Activated CD4-positive, alpha-beta memory T cell treated with anti-CD3 and anti-CD28 coated beads, Interleukin-2, amount 10 ng/mL, durations not matched to agents 7 days and 5 days (primary cell): ENCODE results near the gene EID1. TPM values are rescaled to one million over a fixed set of nuclear protein-coding genes. Genes with fewer than 3 reads are reported as not detected.

Experiments
- CTCF ChIA-PET: fragments of 350-600 bp; sonication (Branson Sonifier 250); formaldehyde crosslinking; loops from one replicate; lab custom pipeline; 2021; ENCODE audit warnings: antibody characterized with exemption, inconsistent platforms; lab: Charles Lee
- POLR2A ChIA-PET: fragments of 350-600 bp; sonication (Branson Sonifier 250); formaldehyde crosslinking; loops from one replicate; lab custom pipeline; 2021; ENCODE audit warnings: antibody characterized with exemption; lab: Charles Lee
- DNase-seq: peaks from one replicate; pipeline ENCODE4 v3.0.0-alpha.2; 2020
- H3K27ac Mint-ChIP-seq: one replicate; pipeline ENCODE4 v1.8.0; 2021; ENCODE audit warnings: mild to moderate bottlenecking, mixed read lengths
- H3K27me3 Mint-ChIP-seq: one replicate; pipeline ENCODE4 v1.8.0; 2021; ENCODE audit warnings: mixed read lengths
- H3K36me3 Mint-ChIP-seq: one replicate; pipeline ENCODE4 v1.8.0; 2021; ENCODE audit warnings: low read depth, mixed read lengths
- H3K4me1 Mint-ChIP-seq: one replicate; pipeline ENCODE4 v1.8.0; 2021; ENCODE audit warnings: mixed read lengths
- H3K4me3 Mint-ChIP-seq: one replicate; pipeline ENCODE4 v1.8.0; 2021; ENCODE audit warnings: mild to moderate bottlenecking, mixed read lengths
- H3K9me3 Mint-ChIP-seq: one replicate; pipeline ENCODE4 v1.8.0; 2021; ENCODE audit warnings: mixed read lengths
- total RNA-seq, 2 experiments: library from RNA; stranded (reverse); gene quantifications; one replicate each; pipeline ENCODE4 v1.2.3, GENCODE V29; 2021

EID1 gene
- total RNA-seq, 2 experiments from 2014 or later = 99.7 to 102 TPM

GRCh38 chr15:48875241-48875960, 2.5 kb upstream of the EID1 start:
- Mint-ChIP-seq H3K9me3 (no peaks in the 10 kb centered on the region), H3K4me3 (no peak overlapping the region), H3K36me3 (peaks cover 17% of the 10 kb centered on the region), H3K27ac (no peak overlapping the region), H3K4me1 (peaks cover 40% of the 10 kb centered on the region), H3K27me3 (peaks cover 15% of the 10 kb centered on the region)
- DNase-seq = no peak
- CTCF ChIA-PET = interaction anchor here (1.1 to 2.3 kb wide), 3 partner anchors 13 to 270 kb away, joined by 3 to 7 read pairs (median 5); no protein-coding TSS in a partner anchor
- POLR2A ChIA-PET = interaction anchor here (0.9 to 2.7 kb wide), 4 partner anchors 10 to 280 kb away, joined by 3 to 8 read pairs (median 4); partner anchors contain the start of gene CEP152

GRCh38 chr15:48876057-48876456, 1.9 kb upstream of the EID1 start:
- H3K36me3 Mint-ChIP-seq = peaks cover 17% of the 10 kb centered on the region
- H3K4me3 Mint-ChIP-seq = no peak overlapping the region
- DNase-seq = no peak
- H3K4me1 Mint-ChIP-seq = peaks cover 46% of the 10 kb centered on the region
- no peak overlapping the region for H3K27ac Mint-ChIP-seq
- ChIA-PET POLR2A (interaction anchor here (0.9 to 2.7 kb wide), 4 partner anchors 11 to 280 kb away, joined by 3 to 8 read pairs (median 4); partner anchors contain the start of gene CEP152), CTCF (interaction anchor here (2.3 kb wide), 1 partner anchor 14 kb away, joined by 7 read pairs; no protein-coding TSS in a partner anchor)
- peaks cover 12% of the 10 kb centered on the region for H3K27me3 Mint-ChIP-seq
- H3K9me3 Mint-ChIP-seq = no peaks in the 10 kb centered on the region

GRCh38 chr15:48880070-48880634, 2.2 kb downstream of the EID1 start:
- DNase-seq = no peak
- Mint-ChIP-seq H3K9me3 (no peaks in the 10 kb centered on the region), H3K36me3 (peaks cover 17% of the 10 kb centered on the region), H3K27ac (no peak overlapping the region), H3K27me3 (peaks cover 9% of the 10 kb centered on the region), H3K4me1 (peaks cover 49% of the 10 kb centered on the region), H3K4me3 (peak overlapping the region; percentile 58)
- CTCF ChIA-PET = interaction anchor here (3.9 kb wide), 1 partner anchor 96 kb away, joined by 33 read pairs; no protein-coding TSS in a partner anchor
- POLR2A ChIA-PET = interaction anchor here (0.7 to 3.9 kb wide), 6 partner anchors 17 to 290 kb away, joined by 3 to 55 read pairs (median 4); partner anchors contain the start of genes CEP152, GALK2 and SHC4

- ChIA-PET CTCF (no interaction called here), POLR2A (no interaction called here)
- H3K4me1 Mint-ChIP-seq = peaks cover 40% of the 10 kb centered on the region
- H3K4me3 Mint-ChIP-seq = no peak overlapping the region
- H3K36me3 Mint-ChIP-seq = peaks cover 8% of the 10 kb centered on the region
- no peak for DNase-seq
- no peaks in the 10 kb centered on the region for H3K9me3 Mint-ChIP-seq
- peaks cover 9% of the 10 kb centered on the region for H3K27me3 Mint-ChIP-seq
- no peak overlapping the region for H3K27ac Mint-ChIP-seq
Observed at GRCh38 chr15:48883699-48884098, 5.8 kb downstream of the EID1 start.

- H3K9me3 Mint-ChIP-seq = no peaks in the 10 kb centered on the region
- POLR2A ChIA-PET = interaction anchor here (1.0 kb wide), 1 partner anchor 9 kb away, joined by 9 read pairs; the partner anchor contains the start of gene EID1
- no peaks in the 10 kb centered on the region for H3K36me3 Mint-ChIP-seq
- peaks cover 19% of the 10 kb centered on the region for H3K4me1 Mint-ChIP-seq
- no peak for DNase-seq
- peaks cover 9% of the 10 kb centered on the region for H3K27me3 Mint-ChIP-seq
- CTCF ChIA-PET = interaction anchor here (1.0 kb wide), 1 partner anchor 79 kb away, joined by 4 read pairs; no protein-coding TSS in a partner anchor
- no peak overlapping the region for H3K4me3 Mint-ChIP-seq
- no peak overlapping the region for H3K27ac Mint-ChIP-seq
Observed at GRCh38 chr15:48887144-48887543, 9.2 kb downstream of the EID1 start.

- H3K27me3 Mint-ChIP-seq = peaks cover 16% of the 10 kb centered on the region
- no peak overlapping the region for H3K27ac Mint-ChIP-seq
- H3K4me1 Mint-ChIP-seq = peaks cover 15% of the 10 kb centered on the region
- H3K4me3 Mint-ChIP-seq = no peak overlapping the region
- H3K36me3 Mint-ChIP-seq = no peaks in the 10 kb centered on the region
- CTCF ChIA-PET = interaction anchor here (1.0 to 1.1 kb wide), 2 partner anchors 77 to 87 kb away, joined by 4 read pairs; no protein-coding TSS in a partner anchor
- DNase-seq = no peak
- no peaks in the 10 kb centered on the region for H3K9me3 Mint-ChIP-seq
- POLR2A ChIA-PET = interaction anchor here (1.0 to 4.1 kb wide), 2 partner anchors 10 kb away, joined by 9 to 21 read pairs; partner anchors contain the start of gene EID1
Observed at GRCh38 chr15:48888191-48888590, 10.3 kb downstream of the EID1 start.

GRCh38 chr15:48888836-48889235, 10.9 kb downstream of the EID1 start:
- POLR2A ChIA-PET = interaction anchor here (4.1 kb wide), 1 partner anchor 11 kb away, joined by 21 read pairs; the partner anchor contains the start of gene EID1
- DNase-seq = no peak
- Mint-ChIP-seq H3K36me3 (no peaks in the 10 kb centered on the region), H3K9me3 (no peaks in the 10 kb centered on the region), H3K27me3 (peaks cover 16% of the 10 kb centered on the region), H3K4me1 (peaks cover 15% of the 10 kb centered on the region), H3K4me3 (no peak overlapping the region), H3K27ac (no peak overlapping the region)
- CTCF ChIA-PET = interaction anchor here (1.1 kb wide), 1 partner anchor 87 kb away, joined by 4 read pairs; no protein-coding TSS in a partner anchor

GRCh38 chr15:48889925-48890324, 12.0 kb downstream of the EID1 start:
- no peaks in the 10 kb centered on the region for H3K36me3 Mint-ChIP-seq
- peaks cover 16% of the 10 kb centered on the region for H3K27me3 Mint-ChIP-seq
- no peak for DNase-seq
- H3K4me1 Mint-ChIP-seq = peaks cover 15% of the 10 kb centered on the region
- no peak overlapping the region for H3K4me3 Mint-ChIP-seq
- H3K27ac Mint-ChIP-seq = no peak overlapping the region
- CTCF ChIA-PET = no interaction called here
- no peaks in the 10 kb centered on the region for H3K9me3 Mint-ChIP-seq
- POLR2A ChIA-PET = interaction anchor here (1.3 to 4.1 kb wide), 2 partner anchors 8 to 12 kb away, joined by 3 to 21 read pairs; partner anchors contain the start of gene EID1

- H3K9me3 Mint-ChIP-seq = no peaks in the 10 kb centered on the region
- POLR2A ChIA-PET = interaction anchor here (1.3 to 4.1 kb wide), 2 partner anchors 8 to 12 kb away, joined by 3 to 21 read pairs; partner anchors contain the start of gene EID1
- H3K36me3 Mint-ChIP-seq = no peaks in the 10 kb centered on the region
- H3K27me3 Mint-ChIP-seq = peaks cover 20% of the 10 kb centered on the region
- H3K27ac Mint-ChIP-seq = no peak overlapping the region
- H3K4me1 Mint-ChIP-seq = peaks cover 15% of the 10 kb centered on the region
- no peak for DNase-seq
- CTCF ChIA-PET = no interaction called here
- H3K4me3 Mint-ChIP-seq = no peak overlapping the region
Observed at GRCh38 chr15:48890375-48890972, 12.5 kb downstream of the EID1 start.

- CTCF ChIA-PET = no interaction called here
- H3K9me3 Mint-ChIP-seq = no peaks in the 10 kb centered on the region
- POLR2A ChIA-PET = interaction anchor here (1.3 to 4.1 kb wide), 2 partner anchors 9 to 13 kb away, joined by 3 to 21 read pairs; partner anchors contain the start of gene EID1
- no peaks in the 10 kb centered on the region for H3K36me3 Mint-ChIP-seq
- no peak overlapping the region for H3K27ac Mint-ChIP-seq
- H3K4me1 Mint-ChIP-seq = peaks cover 15% of the 10 kb centered on the region
- H3K4me3 Mint-ChIP-seq = no peak overlapping the region
- no peak for DNase-seq
- H3K27me3 Mint-ChIP-seq = peaks cover 21% of the 10 kb centered on the region
Observed at GRCh38 chr15:48891232-48891765, 13.4 kb downstream of the EID1 start.

GRCh38 chr15:48893311-48893710, 15.4 kb downstream of the EID1 start:
- H3K4me1 Mint-ChIP-seq = peaks cover 12% of the 10 kb centered on the region
- CTCF ChIA-PET = interaction anchor here (1.5 kb wide), 1 partner anchor 15 kb away, joined by 4 read pairs; the partner anchor contains the start of gene EID1
- no peak overlapping the region for H3K27ac Mint-ChIP-seq
- H3K4me3 Mint-ChIP-seq = no peak overlapping the region
- DNase-seq = no peak
- H3K36me3 Mint-ChIP-seq = no peaks in the 10 kb centered on the region
- peaks cover 29% of the 10 kb centered on the region for H3K27me3 Mint-ChIP-seq
- H3K9me3 Mint-ChIP-seq = no peaks in the 10 kb centered on the region
- POLR2A ChIA-PET = no interaction called here
